ENCODE data around the gene ZCCHC14. TPM values are rescaled to one million over a fixed set of nuclear protein-coding genes. Genes with fewer than 3 reads are reported as not detected.
"Not testable (repeated sequence)": the region's sequence is repeated elsewhere in the genome, so short reads cannot be mapped to it uniquely, and the experiment has no call there.

Gene ZCCHC14
- total RNA-seq, 1 donor from 2014 or later = 42.4 TPM

DNA sequence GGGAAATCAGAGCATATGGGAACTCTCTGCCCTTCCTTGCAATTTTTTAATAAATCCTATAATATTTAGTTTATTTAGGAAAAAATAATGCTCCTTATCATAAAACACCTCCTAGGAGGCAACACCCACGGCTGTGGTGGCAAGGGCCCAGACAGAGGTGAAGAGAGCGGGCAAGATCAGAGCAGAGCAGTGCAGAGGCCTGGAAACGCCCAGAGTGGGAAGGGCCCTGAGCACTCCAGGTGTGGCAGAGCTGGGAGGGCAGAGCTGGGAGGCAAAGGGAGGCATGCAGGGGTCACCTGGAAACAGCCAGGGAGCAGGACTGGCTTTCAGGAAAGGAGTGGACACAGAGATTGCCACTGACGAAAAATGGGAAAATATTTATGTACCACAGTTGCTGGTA is 126.5 kb downstream of the ZCCHC14 start:
- Mint-ChIP-seq H3K9me3 (ENCODE audit: low read depth) (no peaks in the 10 kb centered on the region), H3K36me3 (ENCODE audit: insufficient read depth) (peaks cover 4% of the 10 kb centered on the region), H3K27me3 (no peaks in the 10 kb centered on the region), H3K4me1 (ENCODE audit: low read depth) (peaks cover 10% of the 10 kb centered on the region), H3K27ac (no peak overlapping the region), H3K4me3 (ENCODE audit: low read depth) (no peak overlapping the region)
- TF ChIP-seq, protein P1, sequence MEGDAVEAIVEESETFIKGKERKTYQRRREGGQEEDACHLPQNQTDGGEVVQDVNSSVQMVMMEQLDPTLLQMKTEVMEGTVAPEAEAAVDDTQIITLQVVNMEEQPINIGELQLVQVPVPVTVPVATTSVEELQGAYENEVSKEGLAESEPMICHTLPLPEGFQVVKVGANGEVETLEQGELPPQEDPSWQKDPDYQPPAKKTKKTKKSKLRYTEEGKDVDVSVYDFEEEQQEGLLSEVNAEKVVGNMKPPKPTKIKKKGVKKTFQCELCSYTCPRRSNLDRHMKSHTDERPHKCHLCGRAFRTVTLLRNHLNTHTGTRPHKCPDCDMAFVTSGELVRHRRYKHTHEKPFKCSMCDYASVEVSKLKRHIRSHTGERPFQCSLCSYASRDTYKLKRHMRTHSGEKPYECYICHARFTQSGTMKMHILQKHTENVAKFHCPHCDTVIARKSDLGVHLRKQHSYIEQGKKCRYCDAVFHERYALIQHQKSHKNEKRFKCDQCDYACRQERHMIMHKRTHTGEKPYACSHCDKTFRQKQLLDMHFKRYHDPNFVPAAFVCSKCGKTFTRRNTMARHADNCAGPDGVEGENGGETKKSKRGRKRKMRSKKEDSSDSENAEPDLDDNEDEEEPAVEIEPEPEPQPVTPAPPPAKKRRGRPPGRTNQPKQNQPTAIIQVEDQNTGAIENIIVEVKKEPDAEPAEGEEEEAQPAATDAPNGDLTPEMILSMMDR (IDR thresholded peaks at IDR 0.05; ENCODE audit: unreplicated experiment) = no peak
- DNase-seq (ENCODE audit: low spot score, unreplicated experiment) = no peak

DNA sequence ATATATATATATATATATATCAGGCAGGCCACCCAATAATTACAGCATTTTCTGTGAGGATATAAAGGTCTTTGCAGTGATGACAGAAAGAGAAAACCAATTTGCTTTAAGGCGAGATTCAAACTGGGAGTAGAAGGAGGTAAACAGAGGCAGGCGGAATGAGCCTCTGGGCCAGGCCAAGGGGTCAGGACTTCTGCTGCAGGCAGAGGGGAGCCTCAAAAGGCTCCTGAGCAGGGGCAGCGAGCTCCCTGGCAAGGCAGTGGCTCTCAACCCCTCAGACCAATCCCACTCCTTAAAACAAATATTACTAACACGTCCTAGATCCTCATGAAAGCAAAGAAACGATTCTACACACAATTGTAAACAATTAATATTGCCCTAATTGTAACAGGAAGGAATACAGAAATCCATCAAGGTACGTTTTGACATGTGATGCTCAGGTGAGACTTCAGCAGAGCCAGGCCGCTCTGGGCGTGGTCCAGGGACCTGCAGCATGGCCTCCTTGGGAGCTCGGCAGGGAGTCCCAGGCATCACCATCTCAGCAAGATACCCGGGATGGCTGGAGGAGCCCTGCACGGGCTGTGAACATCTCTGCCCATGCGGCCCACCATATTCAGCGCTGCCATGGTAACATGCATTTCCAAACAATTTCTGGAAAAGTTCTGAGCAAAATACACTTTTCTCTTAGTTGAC is 127.7 kb downstream of the ZCCHC14 start:
- no peak overlapping the region for H3K4me3 Mint-ChIP-seq (ENCODE audit: low read depth)
- no peak overlapping the region for H3K27ac Mint-ChIP-seq
- H3K9me3 Mint-ChIP-seq (ENCODE audit: low read depth) = no peaks in the 10 kb centered on the region

DNA sequence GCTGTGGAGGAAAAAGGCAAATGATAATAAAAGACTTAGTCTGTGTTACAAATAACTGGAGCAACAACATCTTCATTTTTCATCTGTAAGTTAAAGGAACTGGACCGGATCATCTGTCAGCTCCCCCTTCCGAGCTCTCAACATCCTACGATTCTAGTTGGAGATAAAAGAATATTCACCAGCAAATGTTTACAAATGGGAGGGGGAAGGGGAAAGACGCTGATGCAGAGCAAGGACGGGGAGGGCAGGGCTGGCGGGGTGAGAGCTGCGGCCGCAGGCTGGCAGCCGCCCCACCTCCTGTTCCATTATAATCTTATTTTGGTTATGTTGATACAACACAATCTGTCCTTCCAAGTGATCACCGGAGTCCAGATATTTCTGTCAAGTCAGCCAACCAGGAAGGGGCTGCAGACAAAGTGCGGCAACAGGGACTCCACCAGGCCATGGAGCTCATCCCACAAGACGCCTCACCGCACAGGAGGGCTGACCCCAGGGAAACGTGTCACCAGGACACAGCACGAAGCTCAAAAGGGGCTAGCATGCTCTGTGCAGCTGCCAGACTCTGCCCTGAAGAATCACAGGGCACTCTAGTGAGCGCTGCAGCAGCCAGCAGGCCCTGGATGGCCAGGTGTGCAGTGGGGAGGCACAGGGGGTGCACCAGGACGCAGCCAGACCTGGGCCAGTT is 128.9 kb downstream of the ZCCHC14 start:
- no peak for DNase-seq (ENCODE audit: low spot score, unreplicated experiment)
- H3K36me3 Mint-ChIP-seq (ENCODE audit: insufficient read depth) = peaks cover 16% of the 10 kb centered on the region
- no peak overlapping the region for H3K27ac Mint-ChIP-seq
- H3K9me3 Mint-ChIP-seq (ENCODE audit: low read depth) = no peaks in the 10 kb centered on the region
- TF ChIP-seq, protein P1 (IDR thresholded peaks at IDR 0.05; ENCODE audit: unreplicated experiment) = no peak
- peaks cover 10% of the 10 kb centered on the region for H3K4me1 Mint-ChIP-seq (ENCODE audit: low read depth)
- no peak overlapping the region for H3K4me3 Mint-ChIP-seq (ENCODE audit: low read depth)
- H3K27me3 Mint-ChIP-seq = no peaks in the 10 kb centered on the region

More for the DNA sequence above, 127.7 kb downstream of the ZCCHC14 start:
- Mint-ChIP-seq H3K4me1 (ENCODE audit: low read depth) (peaks cover 10% of the 10 kb centered on the region), H3K27me3 (no peaks in the 10 kb centered on the region), H3K36me3 (ENCODE audit: insufficient read depth) (peaks cover 11% of the 10 kb centered on the region)
- TF ChIP-seq, protein P1 (IDR thresholded peaks at IDR 0.05; ENCODE audit: unreplicated experiment) = no peak
- no peak for DNase-seq (ENCODE audit: low spot score, unreplicated experiment)

DNA sequence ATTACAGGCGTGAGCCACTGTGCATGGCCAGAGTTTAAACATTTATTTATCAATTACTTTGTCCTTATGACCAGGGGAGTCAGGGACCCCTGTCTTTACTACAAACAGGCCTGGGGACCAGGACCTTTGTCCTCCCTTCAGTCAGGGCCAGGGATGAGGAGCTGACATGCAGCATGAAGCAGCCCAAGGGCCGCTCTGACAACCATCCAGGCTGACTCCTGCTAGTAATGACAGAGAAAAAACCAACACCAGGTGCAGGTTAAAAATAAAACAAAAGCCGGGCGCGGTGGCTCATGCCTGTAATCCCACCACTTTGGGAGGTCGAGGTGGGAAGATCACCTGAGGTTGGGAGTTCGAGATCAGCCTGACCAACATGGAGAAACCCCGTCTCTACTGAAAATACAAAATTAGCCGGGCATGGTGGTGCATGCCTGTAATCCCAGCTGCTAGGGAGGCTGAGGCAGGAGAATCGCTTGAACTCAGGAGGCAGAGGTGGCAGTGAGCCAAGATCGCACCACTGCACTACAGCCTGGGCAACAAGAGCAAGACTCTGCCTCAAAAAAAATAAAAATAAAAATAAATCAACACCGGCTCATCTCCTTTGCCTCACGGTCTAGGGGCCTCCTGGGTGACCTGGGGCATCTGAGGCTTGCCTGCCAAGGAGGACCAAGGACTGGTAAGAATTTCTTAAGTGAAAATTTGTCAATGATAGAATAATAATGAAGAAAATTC is 129.8 kb downstream of the ZCCHC14 start:
- H3K27me3 Mint-ChIP-seq; H3K27ac Mint-ChIP-seq; H3K4me3 Mint-ChIP-seq (ENCODE audit: low read depth); DNase-seq (ENCODE audit: low spot score, unreplicated experiment); H3K9me3 Mint-ChIP-seq (ENCODE audit: low read depth): not testable (repeated sequence)
- Mint-ChIP-seq H3K36me3 (ENCODE audit: insufficient read depth) (peaks cover 19% of the 10 kb centered on the region), H3K4me1 (ENCODE audit: low read depth) (peaks cover 10% of the 10 kb centered on the region)

- TF ChIP-seq, protein P1 (IDR thresholded peaks at IDR 0.05; ENCODE audit: unreplicated experiment) = no peak
- peaks cover 10% of the 10 kb centered on the region for H3K4me1 Mint-ChIP-seq (ENCODE audit: low read depth)
- peaks cover 19% of the 10 kb centered on the region for H3K36me3 Mint-ChIP-seq (ENCODE audit: insufficient read depth)
- no peak for DNase-seq (ENCODE audit: low spot score, unreplicated experiment)
- no peak overlapping the region for H3K4me3 Mint-ChIP-seq (ENCODE audit: low read depth)
- no peaks in the 10 kb centered on the region for H3K27me3 Mint-ChIP-seq
- H3K9me3 Mint-ChIP-seq (ENCODE audit: low read depth) = no peaks in the 10 kb centered on the region
- H3K27ac Mint-ChIP-seq = no peak overlapping the region
These were observed 130.8 kb downstream of the ZCCHC14 start for GRCh38 chr16:87361916-87362619.

Data from progenitor cell of endocrine pancreas (in vitro differentiated cells).